HepG2 (cell line): ENCODE measurements around the gene CERS1. TPM values are rescaled to one million over a fixed set of nuclear protein-coding genes. Genes with fewer than 3 reads are reported as not detected.
A peak's percentile ranks its signal among the peaks of the same experiment; 100 is the strongest.

ENCODE experiments used
- ATAC-seq: fragments of 200-7000 bp; cut with Tn5 transposase; 3 replicates; pipeline ENCODE4 v1.9.1; 2020; ENCODE audit warnings: mild to moderate bottlenecking, moderate library complexity
- BruUV-seq: library from RNA; stranded (reverse); fragments of 400-500 nt; replicated peaks from 2 replicates; lab custom pipeline; 2021; lab: Mats Ljungman, UMichigan
- CTCF ChIA-PET: fragments of 300-600 bp; formaldehyde crosslinking; extraction: SDS; loops from one replicate; lab custom pipeline; 2021; ENCODE audit warnings: low total read pairs, inconsistent platforms, low intra/inter-chr PET ratio; lab: Yijun Ruan, JAX
- POLR2A ChIA-PET: fragments of 350-600 bp; sonication (Branson Sonifier 250); formaldehyde crosslinking; loops from one replicate; lab custom pipeline; 2020; ENCODE audit warnings: antibody characterized with exemption, inconsistent platforms; lab: Yijun Ruan, JAX
- DNase-seq: peaks from one replicate; pipeline ENCODE4 v3.0.0-alpha.2; 2015; ENCODE audit warnings: low spot score
- FAIRE-seq: peaks from 3 replicates; lab custom pipeline; 2011; peaks lifted over from hg19 to GRCh38; lab: Jason Lieb, UNC
- H2AFZ ChIP-seq: one replicate; pipeline ENCODE4 v1.6.1; 2011; ENCODE audit warnings: low read length, inconsistent platforms
- H3K27ac ChIP-seq: fragments of 300-600 bp; 3 replicates; pipeline ENCODE4 v1.8.0; 2011; ENCODE audit warnings: mixed run types, mild to moderate bottlenecking, mixed read lengths, low read length, inconsistent platforms; ENCODE audit not compliant: insufficient read depth; ENCODE audit errors: extremely low read length
- H3K27me3 ChIP-seq, 2 experiments: fragments of 200-600 bp in 1 of 2; 2 replicates in 1 of 2; 3 replicates in 1 of 2; pipeline versions ENCODE4 v1.6.0 to v1.8.0; 2011; ENCODE audit warnings: low read length in 2 of 2, mild to moderate bottlenecking in 2 of 2, moderate library complexity in 2 of 2, inconsistent platforms in 1 of 2; ENCODE audit not compliant: insufficient read depth in 2 of 2, control insufficient read depth in 1 of 2
- H3K36me3 ChIP-seq, 2 experiments: fragments of 200-600 bp in 1 of 2; replicated peaks in 1 of 2; 2 replicates in 1 of 2; 3 replicates in 1 of 2; pipeline versions ENCODE4 v1.5.1 to v1.8.0; 2011; ENCODE audit warnings: low read length in 2 of 2, inconsistent platforms in 1 of 2; ENCODE audit not compliant: insufficient read depth in 2 of 2, control insufficient read depth in 1 of 2
- H3K4me1 ChIP-seq: 2 replicates; pipeline ENCODE4 v1.5.1; 2012; ENCODE audit warnings: low read length, inconsistent platforms; ENCODE audit not compliant: insufficient read depth
- H3K4me2 ChIP-seq: 2 replicates; pipeline ENCODE4 v1.6.0; 2011; ENCODE audit warnings: low read depth, low read length, inconsistent platforms
- H3K4me3 ChIP-seq, 3 experiments: fragments of 200-600 bp in 1 of 3; sonication (generic), shearing (Covaris generic) in 1 of 3; replicated peaks in 1 of 3; 2 replicates each; pipeline ENCODE4 v1.5.1; 2011 to 2016; ENCODE audit warnings: low read length in 3 of 3, inconsistent platforms in 2 of 3, low read depth in 2 of 3, mild to moderate bottlenecking in 2 of 3, control low read depth in 1 of 3, mixed read lengths in 1 of 3; ENCODE audit not compliant: insufficient read depth in 1 of 3
- H3K79me2 ChIP-seq: one replicate; pipeline ENCODE4 v1.6.1; 2011; ENCODE audit warnings: low read length, inconsistent platforms; ENCODE audit not compliant: insufficient read depth
- H3K9ac ChIP-seq: 2 replicates; pipeline ENCODE4 v1.6.0; 2011; ENCODE audit warnings: mild to moderate bottlenecking, low read depth, low read length, inconsistent platforms; ENCODE audit not compliant: insufficient read depth
- H3K9me3 ChIP-seq: 2 replicates; pipeline ENCODE4 v1.5.1; 2012; ENCODE audit warnings: mild to moderate bottlenecking, low read length
- H4K20me1 ChIP-seq: 2 replicates; pipeline ENCODE4 v1.6.0; 2011; ENCODE audit warnings: inconsistent platforms, mild to moderate bottlenecking, low read length, moderate library complexity; ENCODE audit not compliant: insufficient read depth
- ADNP ChIP-seq: sonication (generic); formaldehyde crosslinking; IDR thresholded peaks from 2 replicates; pipeline ENCODE4 v1.4.0; 2020; ENCODE audit warnings: missing genetic modification reagents
- EEA1 ChIP-seq: sonication (generic); formaldehyde crosslinking; IDR thresholded peaks from 2 replicates; pipeline ENCODE4 v1.5.1; 2020; ENCODE audit warnings: mild to moderate bottlenecking, missing genetic modification reagents, borderline replicate concordance
- ESRRA ChIP-seq: sonication (generic); formaldehyde crosslinking; IDR thresholded peaks from 2 replicates; pipeline ENCODE4 v1.5.1; 2020; ENCODE audit warnings: mild to moderate bottlenecking, low read depth, missing genetic modification reagents
- HOXD1 ChIP-seq: sonication (generic); formaldehyde crosslinking; IDR thresholded peaks from 2 replicates; pipeline ENCODE4 v1.5.0; 2020; ENCODE audit warnings: missing genetic modification reagents
- MAFF ChIP-seq: IDR thresholded peaks from 2 replicates; pipeline ENCODE4 v1.6.1; 2011; ENCODE audit warnings: low read depth, low read length, improper control_type of control experiment
- MXD4 ChIP-seq: IDR thresholded peaks from 2 replicates; pipeline ENCODE4 v1.6.1; 2016; ENCODE audit warnings: mild to moderate bottlenecking, missing biosample characterization, missing genetic modification reagents
- POLR2AphosphoS5 ChIP-seq: IDR thresholded peaks from 2 replicates; pipeline ENCODE4 v1.6.1; 2012; ENCODE audit warnings: low read depth, low read length
- TSC22D2 ChIP-seq: sonication (generic); formaldehyde crosslinking; IDR thresholded peaks from 2 replicates; pipeline ENCODE4 v1.5.1; 2020; ENCODE audit warnings: missing genetic modification reagents, mild to moderate bottlenecking, borderline replicate concordance
- ZNF17 ChIP-seq: sonication (generic); formaldehyde crosslinking; IDR thresholded peaks from 2 replicates; pipeline ENCODE4 v1.5.0; 2020; ENCODE audit warnings: mild to moderate bottlenecking, missing genetic modification reagents
- ZNF282 ChIP-seq: fragments of 450-650 bp; IDR thresholded peaks from 2 replicates; pipeline ENCODE4 v1.6.1; 2018; ENCODE audit not compliant: partially characterized antibody
- ZNF543 ChIP-seq: sonication (generic); formaldehyde crosslinking; IDR thresholded peaks from 2 replicates; pipeline ENCODE4 v1.4.0; 2020; ENCODE audit warnings: mild to moderate bottlenecking, missing genetic modification reagents
- ZNF746 ChIP-seq: sonication (generic); formaldehyde crosslinking; IDR thresholded peaks from 2 replicates; pipeline ENCODE4 v1.8.0; 2022; ENCODE audit warnings: mild to moderate bottlenecking, missing genetic modification reagents
- ZNF768 ChIP-seq: sonication (generic); formaldehyde crosslinking; IDR thresholded peaks from 2 replicates; pipeline ENCODE4 v1.4.0; 2020; ENCODE audit warnings: missing genetic modification reagents
- WGBS: methylation state at CpG from one replicate; pipeline ENCODE4 v1.1.6; 2017; ENCODE audit warnings: low lambda C conversion rate; 5-methylcytosine and 5-hydroxymethylcytosine counted together
- in situ Hi-C: cut with HindIII; loops from 2 replicates; pipeline ENCODE4 v1.10.0; 2017; ENCODE audit warnings: low pct_unique_long_range_greater_than_20kb; ENCODE audit not compliant: extremely low pct_ligation_motif_present
- intact Hi-C: fragments of 100-400 bp; cut with micrococcal nuclease; formaldehyde crosslinking; loops from one replicate; pipeline ENCODE4 v1.10.0; 2022; ENCODE audit not compliant: unreplicated experiment
- polyA plus RNA-seq, 8 experiments: library from polyadenylated mRNA; depleted of rRNA in 3 of 8; stranded (reverse) in 7 of 8; unstranded in 1 of 8; fragments of >200 nt; fragmentation: Illumina TruSeq in 4 of 8; extraction: Trizol in 4 of 8; gene quantifications; 2 replicates each; pipeline versions ENCODE4 v1.2.1 to v1.2.3, GENCODE V29; 2011 to 2016; ENCODE audit warnings: low read depth in 4 of 8, missing spikeins in 1 of 8, mixed read lengths in 1 of 8; ENCODE audit not compliant: insufficient read depth in 1 of 8
- total RNA-seq, 5 experiments: library from RNA; depleted of rRNA; stranded (reverse); fragments of >200 nt; fragmentation: Illumina TruSeq; extraction: Trizol; gene quantifications; 2 replicates each; pipeline ENCODE4 v1.2.3, GENCODE V29; 2016; ENCODE audit warnings: low read depth in 1 of 5
- TF ChIP-seq, protein P1 (sequence below): sonication (generic); formaldehyde crosslinking; IDR thresholded peaks from 2 replicates; pipeline ENCODE4 v1.4.0; 2020; ENCODE audit warnings: missing genetic modification reagents, low read depth, mild to moderate bottlenecking, borderline replicate concordance
- TF ChIP-seq, protein P2 (sequence below): sonication (generic); formaldehyde crosslinking; IDR thresholded peaks from 2 replicates; pipeline ENCODE4 v1.4.0; 2020; ENCODE audit warnings: missing genetic modification reagents, borderline replicate concordance
- TF ChIP-seq, protein P3 (sequence below): IDR thresholded peaks from 2 replicates; pipeline ENCODE4 v1.6.1; 2016; ENCODE audit warnings: missing compliant biosample characterization, missing genetic modification reagents, borderline replicate concordance

Gene CERS1
- total and polyA plus RNA-seq, 2 of the 13 experiments (the other 11 are each of a cell fraction or from before 2014, with no cell fraction given) = 4.6 to 9.8 TPM

DNA sequence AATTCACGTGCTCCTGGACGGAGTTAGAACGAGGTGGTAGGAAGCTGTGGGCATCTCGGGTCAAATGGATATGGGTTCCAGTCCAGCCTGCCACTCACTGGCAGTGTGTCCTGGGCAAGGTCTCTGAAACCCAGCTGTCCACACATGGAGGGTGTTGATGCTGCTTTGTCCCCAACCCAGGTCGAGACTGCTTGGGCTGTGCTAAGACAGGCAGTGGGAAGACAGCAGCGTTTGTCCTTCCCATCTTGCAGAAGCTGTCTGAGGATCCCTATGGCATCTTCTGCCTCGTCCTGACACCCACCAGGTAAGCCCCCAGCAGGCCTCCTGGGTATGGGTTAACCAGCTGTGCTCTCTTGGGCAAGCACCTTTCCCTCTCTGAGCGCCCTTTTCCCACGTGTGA lies 24.4 kb upstream of the CERS1 start:
- H3K36me3 ChIP-seq = peaks cover 14 to 29% of the 10 kb centered on the region in 2 experiments
- FAIRE-seq = no peak

DNA sequence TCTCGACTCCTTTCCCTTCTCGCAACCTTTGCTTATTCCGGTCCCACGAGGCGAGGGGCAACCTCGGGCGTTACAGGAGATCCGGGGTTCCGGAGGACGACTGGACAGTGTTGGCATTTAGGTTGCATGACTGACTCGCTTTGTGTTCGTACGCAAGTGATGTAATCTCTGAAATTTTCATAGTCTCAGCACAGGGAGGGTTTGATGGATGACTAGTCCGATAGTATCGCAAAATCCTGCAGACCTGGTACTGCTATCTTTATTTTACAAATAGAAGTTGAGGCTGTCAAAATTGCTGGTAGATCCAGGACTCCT lies 23.9 kb upstream of the CERS1 start:
- H3K27ac ChIP-seq = peak overlapping the region; percentile 54
- intact Hi-C loops = no loop called here
- peaks cover 35% of the 10 kb centered on the region for H3K4me1 ChIP-seq
- WGBS = under 1% methylated on average over 13 of the region's 15 CpGs
- ChIA-PET POLR2A (interaction anchor here (0.7 to 2.1 kb wide), 19 partner anchors 8 to 88 kb away, joined by 3 to 17 read pairs (median 4); partner anchors contain the start of genes CERS1 and UPF1), CTCF (no interaction called here)
- peak overlapping the region; percentile 66 for H2AFZ ChIP-seq
- FAIRE-seq = no peak
- peak overlapping the region; percentile 100 for H3K4me2 ChIP-seq
- DNase-seq = no peak
- no peaks in the 10 kb centered on the region; a peak in 1 of 5 replicates for H3K27me3 ChIP-seq
- peaks cover 16 to 34% of the 10 kb centered on the region in 2 experiments for H3K36me3 ChIP-seq
- H3K4me3 ChIP-seq = peak overlapping the region; percentile 79 to 100 (median 97)
- peaks cover 44% of the 10 kb centered on the region for H3K79me2 ChIP-seq
- in situ Hi-C loops = loop anchor here (10.0 kb wide), 1 partner anchor 65 kb away; no protein-coding TSS in a partner anchor
- TSS peak; percentile 74 for BruUV-seq
- H3K9me3 ChIP-seq = no peaks in the 10 kb centered on the region
- H4K20me1 ChIP-seq = peaks cover 28% of the 10 kb centered on the region; the same call in 1 of the 2 replicates
- ATAC-seq = no peak
- H3K9ac ChIP-seq = peak overlapping the region; percentile 89
- TF ChIP-seq HOXD1 (CRISPR knock-in tag) = no peak
- no peak for TF ChIP-seq ZNF746 (CRISPR knock-in tag)
- TF ChIP-seq, protein P1, sequence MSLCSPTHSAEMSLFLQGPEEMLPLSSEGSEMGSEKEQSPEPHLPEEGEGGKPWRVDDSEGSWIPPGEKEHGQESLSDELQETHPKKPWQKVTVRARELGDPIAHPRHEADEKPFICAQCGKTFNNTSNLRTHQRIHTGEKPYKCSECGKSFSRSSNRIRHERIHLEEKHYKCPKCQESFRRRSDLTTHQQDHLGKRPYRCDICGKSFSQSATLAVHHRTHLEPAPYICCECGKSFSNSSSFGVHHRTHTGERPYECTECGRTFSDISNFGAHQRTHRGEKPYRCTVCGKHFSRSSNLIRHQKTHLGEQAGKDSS (CRISPR knock-in tag) = no peak
- TF ChIP-seq, protein P2, sequence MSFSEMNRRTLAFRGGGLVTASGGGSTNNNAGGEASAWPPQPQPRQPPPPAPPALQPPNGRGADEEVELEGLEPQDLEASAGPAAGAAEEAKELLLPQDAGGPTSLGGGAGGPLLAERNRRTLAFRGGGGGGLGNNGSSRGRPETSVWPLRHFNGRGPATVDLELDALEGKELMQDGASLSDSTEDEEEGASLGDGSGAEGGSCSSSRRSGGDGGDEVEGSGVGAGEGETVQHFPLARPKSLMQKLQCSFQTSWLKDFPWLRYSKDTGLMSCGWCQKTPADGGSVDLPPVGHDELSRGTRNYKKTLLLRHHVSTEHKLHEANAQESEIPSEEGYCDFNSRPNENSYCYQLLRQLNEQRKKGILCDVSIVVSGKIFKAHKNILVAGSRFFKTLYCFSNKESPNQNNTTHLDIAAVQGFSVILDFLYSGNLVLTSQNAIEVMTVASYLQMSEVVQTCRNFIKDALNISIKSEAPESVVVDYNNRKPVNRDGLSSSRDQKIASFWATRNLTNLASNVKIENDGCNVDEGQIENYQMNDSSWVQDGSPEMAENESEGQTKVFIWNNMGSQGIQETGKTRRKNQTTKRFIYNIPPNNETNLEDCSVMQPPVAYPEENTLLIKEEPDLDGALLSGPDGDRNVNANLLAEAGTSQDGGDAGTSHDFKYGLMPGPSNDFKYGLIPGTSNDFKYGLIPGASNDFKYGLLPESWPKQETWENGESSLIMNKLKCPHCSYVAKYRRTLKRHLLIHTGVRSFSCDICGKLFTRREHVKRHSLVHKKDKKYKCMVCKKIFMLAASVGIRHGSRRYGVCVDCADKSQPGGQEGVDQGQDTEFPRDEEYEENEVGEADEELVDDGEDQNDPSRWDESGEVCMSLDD (CRISPR knock-in tag) = no peak
- TF ChIP-seq MAFF = no peak
- no peak for TF ChIP-seq ESRRA (CRISPR knock-in tag)
- no peak for TF ChIP-seq ZNF17
- TF ChIP-seq ZNF543 = no peak
- TF ChIP-seq, protein P3, sequence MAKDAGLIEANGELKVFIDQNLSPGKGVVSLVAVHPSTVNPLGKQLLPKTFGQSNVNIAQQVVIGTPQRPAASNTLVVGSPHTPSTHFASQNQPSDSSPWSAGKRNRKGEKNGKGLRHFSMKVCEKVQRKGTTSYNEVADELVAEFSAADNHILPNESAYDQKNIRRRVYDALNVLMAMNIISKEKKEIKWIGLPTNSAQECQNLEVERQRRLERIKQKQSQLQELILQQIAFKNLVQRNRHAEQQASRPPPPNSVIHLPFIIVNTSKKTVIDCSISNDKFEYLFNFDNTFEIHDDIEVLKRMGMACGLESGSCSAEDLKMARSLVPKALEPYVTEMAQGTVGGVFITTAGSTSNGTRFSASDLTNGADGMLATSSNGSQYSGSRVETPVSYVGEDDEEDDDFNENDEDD (CRISPR knock-in tag) = no peak
- no peak for TF ChIP-seq TSC22D2 (CRISPR knock-in tag)

More for the DNA sequence above, 24.4 kb upstream of the CERS1 start:
- Histone ChIP-seq H3K4me2 (peak overlapping the region; percentile 100), H3K4me1 (peaks cover 33% of the 10 kb centered on the region), H3K9ac (peak overlapping the region; percentile 89), H4K20me1 (peaks cover 25% of the 10 kb centered on the region; the same call in 1 of the 2 replicates), H3K4me3 (peak overlapping the region; percentile 79 to 100 (median 97)), H3K79me2 (peaks cover 39% of the 10 kb centered on the region), H3K27ac (peak overlapping the region; percentile 54), H2AFZ (no peak overlapping the region), H3K9me3 (no peaks in the 10 kb centered on the region), H3K27me3 (no peaks in the 10 kb centered on the region; a peak in 1 of 5 replicates)
- ChIA-PET POLR2A (no interaction called here), CTCF (no interaction called here)
- ATAC-seq (no peak), DNase-seq (no peak)
- in situ Hi-C loops (loop anchor here (10.0 kb wide), 1 partner anchor 64 kb away; no protein-coding TSS in a partner anchor), intact Hi-C loops (no loop called here)
- WGBS = 35% methylated on average over 8 of the region's 9 CpGs
- no TSS peak for BruUV-seq
- TF ChIP-seq POLR2AphosphoS5 (no peak), ZNF282 (no peak), ZNF768 (peak; percentile 67), ADNP (CRISPR knock-in tag) (no peak), MXD4 (CRISPR knock-in tag) (no peak), EEA1 (CRISPR knock-in tag) (no peak)
